Activated T-helper 17 cell treated with anti-CD3 and anti-CD28 coated beads, Interleukin-2, amount 50 U/mL, for 72 hours (primary cell): ENCODE results near the gene NHSL2. TPM values are rescaled to one million over a fixed set of nuclear protein-coding genes. Genes with fewer than 3 reads are reported as not detected.

ENCODE experiments used
- ATAC-seq: fragments of 150-1000 bp; cut with Tn5 transposase; replicated peaks from 2 replicates; pipeline ENCODE4 v1.10.0; 2021; ENCODE audit warnings: mild to moderate bottlenecking, moderate library complexity
- H3K27ac Mint-ChIP-seq: one replicate; pipeline ENCODE4 v1.8.0; 2022; ENCODE audit warnings: mixed read lengths
- H3K27me3 Mint-ChIP-seq: one replicate; pipeline ENCODE4 v1.8.0; 2022; ENCODE audit warnings: mixed read lengths
- H3K36me3 Mint-ChIP-seq: one replicate; pipeline ENCODE4 v1.8.0; 2022; ENCODE audit warnings: low read depth, mild to moderate bottlenecking, mixed read lengths
- H3K4me1 Mint-ChIP-seq: one replicate; pipeline ENCODE4 v1.8.0; 2022; ENCODE audit warnings: mixed read lengths
- H3K4me3 Mint-ChIP-seq: one replicate; pipeline ENCODE4 v1.8.0; 2022; ENCODE audit warnings: mild to moderate bottlenecking, mixed read lengths
- H3K9me3 Mint-ChIP-seq: one replicate; pipeline ENCODE4 v1.8.0; 2022; ENCODE audit warnings: mixed read lengths
- total RNA-seq, 2 donors: library from RNA; stranded (reverse); gene quantifications; one replicate each; pipeline ENCODE4 v1.2.3, GENCODE V29; 2022

NHSL2 gene
- total RNA-seq, 2 donors from 2014 or later = 0.15 to 0.71 TPM

- ATAC-seq = no peak
- peaks cover 7% of the 10 kb centered on the region for H3K4me1 Mint-ChIP-seq
- no peak overlapping the region for H3K27ac Mint-ChIP-seq
- H3K27me3 Mint-ChIP-seq = no peaks in the 10 kb centered on the region
- no peak overlapping the region for H3K4me3 Mint-ChIP-seq
- peaks cover 10% of the 10 kb centered on the region for H3K36me3 Mint-ChIP-seq
- H3K9me3 Mint-ChIP-seq = no peaks in the 10 kb centered on the region
These were observed 272.3 kb downstream of the NHSL2 start for GRCh38 chrX:72182924-72183323.

- ATAC-seq = no peak
- no peaks in the 10 kb centered on the region for H3K9me3 Mint-ChIP-seq
- no peak overlapping the region for H3K4me3 Mint-ChIP-seq
- peaks cover 45% of the 10 kb centered on the region for H3K36me3 Mint-ChIP-seq
- no peaks in the 10 kb centered on the region for H3K4me1 Mint-ChIP-seq
- H3K27ac Mint-ChIP-seq = no peak overlapping the region
- H3K27me3 Mint-ChIP-seq = no peaks in the 10 kb centered on the region
These were observed 291.3 kb downstream of the NHSL2 start for GRCh38 chrX:72201836-72202536.

Other genes starting within 250 kb of the NHSL2 start
- not detected for gene CXorf49, start 192.6 kb upstream of the NHSL2 start, total RNA-seq
- gene CXorf49B, start 147.5 kb upstream of the NHSL2 start, total RNA-seq = not detected
- 1 to 10 TPM in 1 of 2 donors, under 1 TPM in 1; 0.45 to 1.0 TPM for gene RTL5, start 221.1 kb downstream of the NHSL2 start, total RNA-seq